ENCODE results near the gene LLGL1.
A peak's percentile ranks its signal among the peaks of the same experiment; 100 is the strongest.

Gene LLGL1

DNA sequence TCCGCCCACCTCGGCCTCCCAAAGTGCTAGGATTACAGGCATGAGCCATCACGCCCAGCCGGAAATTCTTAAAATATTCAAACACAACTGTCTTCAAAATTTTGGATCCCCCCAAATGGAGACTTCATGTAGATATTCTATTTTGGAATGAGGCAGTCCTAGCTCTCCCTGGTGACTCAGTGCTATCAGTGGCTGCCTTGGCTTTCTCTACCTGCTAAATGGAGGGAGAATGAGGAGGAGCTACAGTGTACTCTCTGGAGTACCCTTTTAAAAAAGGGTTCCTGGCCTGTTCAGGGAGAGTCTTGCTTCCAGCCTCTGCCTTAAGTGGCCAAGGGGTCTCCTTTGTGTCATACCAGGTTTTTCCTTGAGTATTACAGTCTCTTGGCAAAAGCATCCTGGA lies 31.0 kb upstream of the LLGL1 start:
- no peak overlapping the region for H3K4me3 ChIP-seq (ENCODE audit: low read length, poor library complexity, severe bottlenecking)
- H4K20me1 ChIP-seq (ENCODE audit: insufficient read depth, low read length, poor library complexity, severe bottlenecking) = peaks cover 87% of the 10 kb centered on the region
- H2AFZ ChIP-seq (ENCODE audit: low read length) = no peak overlapping the region
- no peak overlapping the region for H3K4me2 ChIP-seq (ENCODE audit: low read depth, low read length, poor library complexity, severe bottlenecking)
- TF ChIP-seq, protein P1, sequence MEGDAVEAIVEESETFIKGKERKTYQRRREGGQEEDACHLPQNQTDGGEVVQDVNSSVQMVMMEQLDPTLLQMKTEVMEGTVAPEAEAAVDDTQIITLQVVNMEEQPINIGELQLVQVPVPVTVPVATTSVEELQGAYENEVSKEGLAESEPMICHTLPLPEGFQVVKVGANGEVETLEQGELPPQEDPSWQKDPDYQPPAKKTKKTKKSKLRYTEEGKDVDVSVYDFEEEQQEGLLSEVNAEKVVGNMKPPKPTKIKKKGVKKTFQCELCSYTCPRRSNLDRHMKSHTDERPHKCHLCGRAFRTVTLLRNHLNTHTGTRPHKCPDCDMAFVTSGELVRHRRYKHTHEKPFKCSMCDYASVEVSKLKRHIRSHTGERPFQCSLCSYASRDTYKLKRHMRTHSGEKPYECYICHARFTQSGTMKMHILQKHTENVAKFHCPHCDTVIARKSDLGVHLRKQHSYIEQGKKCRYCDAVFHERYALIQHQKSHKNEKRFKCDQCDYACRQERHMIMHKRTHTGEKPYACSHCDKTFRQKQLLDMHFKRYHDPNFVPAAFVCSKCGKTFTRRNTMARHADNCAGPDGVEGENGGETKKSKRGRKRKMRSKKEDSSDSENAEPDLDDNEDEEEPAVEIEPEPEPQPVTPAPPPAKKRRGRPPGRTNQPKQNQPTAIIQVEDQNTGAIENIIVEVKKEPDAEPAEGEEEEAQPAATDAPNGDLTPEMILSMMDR (conservative IDR thresholded peaks at IDR 0.05; ENCODE audit: low read length) = no peak
- TF ChIP-seq EZH2phosphoT487 (IDR thresholded peaks at IDR 0.05; ENCODE audit: borderline replicate concordance) = no peak
- H3K79me2 ChIP-seq (ENCODE audit: insufficient read depth, low read length) = peaks cover 99% of the 10 kb centered on the region
- H3K36me3 ChIP-seq (ENCODE audit: insufficient read depth, low read length) = peaks cover 72% of the 10 kb centered on the region; the same call in 1 of the 2 replicates
- no peak overlapping the region for H3K9ac ChIP-seq (ENCODE audit: low read depth, low read length, poor library complexity, severe bottlenecking)
- no peaks in the 10 kb centered on the region for H3K9me3 ChIP-seq (ENCODE audit: insufficient read depth, low read depth, low read length)
- H3F3A ChIP-seq (ENCODE audit: low read depth) = no peaks in the 10 kb centered on the region
- H3K4me1 ChIP-seq (ENCODE audit: insufficient read depth, low read length, poor library complexity, severe bottlenecking) = peaks cover 28% of the 10 kb centered on the region
- H3K27me3 ChIP-seq (ENCODE audit: insufficient read depth, low read length, poor library complexity, severe bottlenecking) = no peaks in the 10 kb centered on the region
- H3K9me2 ChIP-seq (replicated peaks; ENCODE audit: low read depth, low read length) = no peaks in the 10 kb centered on the region

DNA sequence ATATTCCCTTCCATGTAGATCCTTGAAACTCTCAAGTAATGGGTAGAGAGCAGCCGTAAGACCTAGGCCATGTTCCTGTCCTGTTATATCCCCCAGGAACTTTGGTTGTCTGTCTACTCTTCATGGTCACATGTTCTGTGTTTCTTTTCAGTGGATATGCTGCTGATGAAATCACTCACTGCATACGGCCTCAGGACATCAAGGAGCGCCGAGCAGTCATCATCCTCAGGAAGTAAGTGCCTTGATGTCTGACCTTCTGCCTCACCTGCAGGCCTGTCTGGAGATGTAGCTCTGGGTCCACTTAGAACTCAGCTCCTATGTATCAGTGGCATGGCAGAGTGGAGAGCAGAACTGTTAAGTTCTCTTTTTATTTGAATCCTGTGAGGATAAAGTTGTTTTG lies 30.6 kb upstream of the LLGL1 start:
- Histone ChIP-seq H3K9me2 (replicated peaks; ENCODE audit: low read depth, low read length) (no peaks in the 10 kb centered on the region), H2AFZ (ENCODE audit: low read length) (no peak overlapping the region), H3K79me2 (ENCODE audit: insufficient read depth, low read length) (peaks cover 99% of the 10 kb centered on the region), H3K9ac (ENCODE audit: low read depth, low read length, poor library complexity, severe bottlenecking) (no peak overlapping the region), H3K27me3 (ENCODE audit: insufficient read depth, low read length, poor library complexity, severe bottlenecking) (no peaks in the 10 kb centered on the region), H4K20me1 (ENCODE audit: insufficient read depth, low read length, poor library complexity, severe bottlenecking) (peaks cover 86% of the 10 kb centered on the region), H3K36me3 (ENCODE audit: insufficient read depth, low read length) (peaks cover 72% of the 10 kb centered on the region; the same call in 1 of the 2 replicates), H3K4me2 (ENCODE audit: low read depth, low read length, poor library complexity, severe bottlenecking) (peak overlapping the region; percentile 1), H3K4me1 (ENCODE audit: insufficient read depth, low read length, poor library complexity, severe bottlenecking) (peaks cover 24% of the 10 kb centered on the region), H3K4me3 (ENCODE audit: low read length, poor library complexity, severe bottlenecking) (no peak overlapping the region), H3F3A (ENCODE audit: low read depth) (no peaks in the 10 kb centered on the region), H3K9me3 (ENCODE audit: insufficient read depth, low read depth, low read length) (no peaks in the 10 kb centered on the region)
- TF ChIP-seq, protein P1 (conservative IDR thresholded peaks at IDR 0.05; ENCODE audit: low read length) = no peak
- TF ChIP-seq EZH2phosphoT487 (IDR thresholded peaks at IDR 0.05; ENCODE audit: borderline replicate concordance) = no peak

DNA sequence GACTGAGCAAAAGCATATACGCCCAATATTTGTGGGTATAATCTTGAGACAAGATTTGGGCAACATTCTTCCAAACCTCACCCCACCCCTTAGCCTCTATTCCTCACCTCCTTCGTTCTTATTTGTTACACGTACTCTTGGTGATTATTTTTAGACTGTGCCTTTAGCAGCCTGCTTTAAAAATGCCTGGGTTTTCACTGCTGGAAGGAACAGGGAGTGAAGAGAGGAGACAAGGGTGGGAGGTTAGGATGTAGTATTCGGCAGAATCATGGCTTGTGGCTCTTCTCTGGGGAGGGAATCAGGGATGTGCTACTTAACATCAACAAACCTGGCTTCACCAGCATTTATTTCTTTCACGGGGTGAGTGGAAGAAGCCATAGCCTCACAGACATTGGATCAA lies 30.2 kb upstream of the LLGL1 start:
- peaks cover 23% of the 10 kb centered on the region for H3K4me1 ChIP-seq (ENCODE audit: insufficient read depth, low read length, poor library complexity, severe bottlenecking)
- H4K20me1 ChIP-seq (ENCODE audit: insufficient read depth, low read length, poor library complexity, severe bottlenecking) = peaks cover 87% of the 10 kb centered on the region
- no peaks in the 10 kb centered on the region for H3K27me3 ChIP-seq (ENCODE audit: insufficient read depth, low read length, poor library complexity, severe bottlenecking)
- no peak overlapping the region for H2AFZ ChIP-seq (ENCODE audit: low read length)
- no peak overlapping the region for H3K9ac ChIP-seq (ENCODE audit: low read depth, low read length, poor library complexity, severe bottlenecking)
- no peaks in the 10 kb centered on the region for H3K9me3 ChIP-seq (ENCODE audit: insufficient read depth, low read depth, low read length)
- no peaks in the 10 kb centered on the region for H3F3A ChIP-seq (ENCODE audit: low read depth)
- peak overlapping the region; percentile 1 for H3K4me2 ChIP-seq (ENCODE audit: low read depth, low read length, poor library complexity, severe bottlenecking)
- no peak for TF ChIP-seq EZH2phosphoT487 (IDR thresholded peaks at IDR 0.05; ENCODE audit: borderline replicate concordance)
- TF ChIP-seq, protein P1 (conservative IDR thresholded peaks at IDR 0.05; ENCODE audit: low read length) = no peak
- H3K4me3 ChIP-seq (ENCODE audit: low read length, poor library complexity, severe bottlenecking) = no peak overlapping the region
- H3K79me2 ChIP-seq (ENCODE audit: insufficient read depth, low read length) = peaks cover 97% of the 10 kb centered on the region
- no peaks in the 10 kb centered on the region for H3K9me2 ChIP-seq (replicated peaks; ENCODE audit: low read depth, low read length)
- H3K36me3 ChIP-seq (ENCODE audit: insufficient read depth, low read length) = peaks cover 72% of the 10 kb centered on the region; the same call in 1 of the 2 replicates

All from Loucy (cell line).